ENCODE results near the gene HAUS7. TPM values are rescaled to one million over a fixed set of nuclear protein-coding genes. Genes with fewer than 3 reads are reported as not detected.

The HAUS7 gene
- total RNA-seq, 1 experiment from 2014 or later = 46.5 TPM

DNA sequence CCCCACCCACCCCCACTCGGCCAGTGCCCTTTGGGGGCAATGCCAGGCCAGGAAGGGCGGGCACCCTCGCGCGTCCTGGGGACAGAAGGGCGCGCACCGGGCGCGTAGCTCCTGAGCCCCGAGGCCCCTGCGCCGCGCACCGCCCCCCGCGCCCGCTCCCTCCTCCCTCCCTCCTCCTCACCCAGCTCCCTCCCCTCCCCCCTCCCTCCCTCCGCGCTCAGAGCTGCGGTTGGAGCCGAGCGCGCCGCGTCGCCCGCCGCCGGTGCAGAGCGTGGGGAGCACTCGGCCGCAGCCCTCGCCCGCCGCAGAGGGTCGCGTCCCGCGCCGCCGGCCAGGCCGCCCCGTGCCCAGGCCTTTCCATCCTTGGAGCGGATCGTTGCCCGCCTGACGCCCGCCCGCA is 47.0 kb upstream of the HAUS7 start, which contains the start of gene ATP2B3:
ATP2B3 (plus strand) TSS at position 220 of the 400 bp plus-strand sequence. CDS start 18,606 bp downstream, outside the sequence.
- DNase-seq (ENCODE audit: low spot score) = no peak
- no peak; the same call in 1 of the 2 replicates for ATAC-seq
- Mint-ChIP-seq H3K9me3 (no peaks in the 10 kb centered on the region), H3K27me3 (ENCODE audit: low read depth) (peaks cover 37% of the 10 kb centered on the region), H3K27ac (no peak within 1 kb of the TSS), H3K36me3 (no peaks in the 10 kb centered on the region), H3K4me3 (peak within 1 kb of the TSS; percentile 73), H3K4me1 (0 out of 2 replicates have a peak, but pooled peaks cover 3% of the 10 kb centered on the region)
- ChIA-PET CTCF (interaction anchor here (0.6 to 4.0 kb wide), 6 partner anchors 10 to 191 kb away, joined by 4 to 15 read pairs (median 6); partner anchors contain the start of gene HAUS7), POLR2A (no interaction called here)
- TF ChIP-seq, protein P1, sequence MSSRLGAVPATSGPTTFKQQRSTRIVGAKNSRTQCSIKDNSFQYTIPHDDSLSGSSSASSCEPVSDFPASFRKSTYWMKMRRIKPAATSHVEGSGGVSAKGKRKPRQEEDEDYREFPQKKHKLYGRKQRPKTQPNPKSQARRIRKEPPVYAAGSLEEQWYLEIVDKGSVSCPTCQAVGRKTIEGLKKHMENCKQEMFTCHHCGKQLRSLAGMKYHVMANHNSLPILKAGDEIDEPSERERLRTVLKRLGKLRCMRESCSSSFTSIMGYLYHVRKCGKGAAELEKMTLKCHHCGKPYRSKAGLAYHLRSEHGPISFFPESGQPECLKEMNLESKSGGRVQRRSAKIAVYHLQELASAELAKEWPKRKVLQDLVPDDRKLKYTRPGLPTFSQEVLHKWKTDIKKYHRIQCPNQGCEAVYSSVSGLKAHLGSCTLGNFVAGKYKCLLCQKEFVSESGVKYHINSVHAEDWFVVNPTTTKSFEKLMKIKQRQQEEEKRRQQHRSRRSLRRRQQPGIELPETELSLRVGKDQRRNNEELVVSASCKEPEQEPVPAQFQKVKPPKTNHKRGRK (CRISPR knock-in tag; IDR thresholded peaks at IDR 0.05; ENCODE audit: borderline replicate concordance) = no peak
- TF ChIP-seq ZNF232 (CRISPR knock-in tag; IDR thresholded peaks at IDR 0.05) (no peak), ETV6 (CRISPR knock-in tag; IDR thresholded peaks at IDR 0.05) (no peak), MXD4 (CRISPR knock-in tag; IDR thresholded peaks at IDR 0.05; ENCODE audit: borderline replicate concordance) (no peak), ESRRA (CRISPR knock-in tag; IDR thresholded peaks at IDR 0.05; ENCODE audit: borderline replicate concordance) (no peak), ZNF671 (CRISPR knock-in tag; IDR thresholded peaks at IDR 0.05) (no peak), ZNF219 (CRISPR knock-in tag; IDR thresholded peaks at IDR 0.05; ENCODE audit: borderline replicate concordance) (no peak)
- TF ChIP-seq, protein P2, sequence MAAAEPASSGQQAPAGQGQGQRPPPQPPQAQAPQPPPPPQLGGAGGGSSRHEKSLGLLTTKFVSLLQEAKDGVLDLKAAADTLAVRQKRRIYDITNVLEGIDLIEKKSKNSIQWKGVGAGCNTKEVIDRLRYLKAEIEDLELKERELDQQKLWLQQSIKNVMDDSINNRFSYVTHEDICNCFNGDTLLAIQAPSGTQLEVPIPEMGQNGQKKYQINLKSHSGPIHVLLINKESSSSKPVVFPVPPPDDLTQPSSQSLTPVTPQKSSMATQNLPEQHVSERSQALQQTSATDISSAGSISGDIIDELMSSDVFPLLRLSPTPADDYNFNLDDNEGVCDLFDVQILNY (CRISPR knock-in tag; IDR thresholded peaks at IDR 0.05) = no peak

DNA sequence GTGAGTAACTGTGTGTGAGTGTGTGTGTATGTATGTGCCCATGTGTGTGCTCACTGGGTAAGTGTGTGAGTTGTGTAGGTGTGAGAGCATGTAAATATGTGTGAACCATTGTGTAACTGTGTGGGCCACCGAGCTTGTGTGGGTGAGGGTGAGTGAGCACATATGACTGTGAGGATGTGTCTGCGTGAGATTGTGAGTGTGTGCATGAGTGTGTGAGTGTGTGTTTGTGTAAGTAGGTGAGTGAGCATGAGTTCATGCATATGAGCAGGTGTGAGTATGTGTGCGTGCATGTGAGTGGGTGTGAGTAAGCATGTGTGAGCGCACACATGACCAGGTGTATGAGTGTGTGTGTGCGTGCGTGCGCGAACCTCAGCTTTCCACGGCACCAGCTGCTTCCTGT is 45.7 kb upstream of the HAUS7 start:
- ATAC-seq = no peak
- no peaks in the 10 kb centered on the region for H3K36me3 Mint-ChIP-seq

More for the DNA sequence above, 45.7 kb upstream of the HAUS7 start:
- Mint-ChIP-seq H3K27ac (no peak overlapping the region), H3K9me3 (no peaks in the 10 kb centered on the region), H3K27me3 (ENCODE audit: low read depth) (peaks cover 37% of the 10 kb centered on the region), H3K4me3 (peak overlapping the region; percentile 6), H3K4me1 (0 out of 2 replicates have a peak, but pooled peaks cover 5% of the 10 kb centered on the region)
- ChIA-PET POLR2A (no interaction called here), CTCF (interaction anchor here (1.1 to 4.0 kb wide), 5 partner anchors 9 to 153 kb away, joined by 3 to 15 read pairs (median 5); partner anchors contain the start of gene HAUS7)
- TF ChIP-seq ESRRA (CRISPR knock-in tag; IDR thresholded peaks at IDR 0.05; ENCODE audit: borderline replicate concordance) (no peak), NR3C1 (CRISPR knock-in tag; conservative IDR thresholded peaks at IDR 0.05; ENCODE audit: low read depth) (no peak), ZNF263 (CRISPR knock-in tag; IDR thresholded peaks at IDR 0.05; ENCODE audit: low read depth) (no peak), NR1H2 (CRISPR knock-in tag; IDR thresholded peaks at IDR 0.05) (no peak), JAZF1 (CRISPR knock-in tag; IDR thresholded peaks at IDR 0.05) (no peak), SMAD4 (CRISPR knock-in tag; IDR thresholded peaks at IDR 0.05) (no peak), ZNF121 (CRISPR knock-in tag; IDR thresholded peaks at IDR 0.05) (no peak), GABPB1 (CRISPR knock-in tag; IDR thresholded peaks at IDR 0.05) (no peak), NR2C2 (CRISPR knock-in tag; IDR thresholded peaks at IDR 0.05) (no peak), FOXP1 (CRISPR knock-in tag; IDR thresholded peaks at IDR 0.05; ENCODE audit: borderline replicate concordance) (no peak)
- TF ChIP-seq, protein P3, sequence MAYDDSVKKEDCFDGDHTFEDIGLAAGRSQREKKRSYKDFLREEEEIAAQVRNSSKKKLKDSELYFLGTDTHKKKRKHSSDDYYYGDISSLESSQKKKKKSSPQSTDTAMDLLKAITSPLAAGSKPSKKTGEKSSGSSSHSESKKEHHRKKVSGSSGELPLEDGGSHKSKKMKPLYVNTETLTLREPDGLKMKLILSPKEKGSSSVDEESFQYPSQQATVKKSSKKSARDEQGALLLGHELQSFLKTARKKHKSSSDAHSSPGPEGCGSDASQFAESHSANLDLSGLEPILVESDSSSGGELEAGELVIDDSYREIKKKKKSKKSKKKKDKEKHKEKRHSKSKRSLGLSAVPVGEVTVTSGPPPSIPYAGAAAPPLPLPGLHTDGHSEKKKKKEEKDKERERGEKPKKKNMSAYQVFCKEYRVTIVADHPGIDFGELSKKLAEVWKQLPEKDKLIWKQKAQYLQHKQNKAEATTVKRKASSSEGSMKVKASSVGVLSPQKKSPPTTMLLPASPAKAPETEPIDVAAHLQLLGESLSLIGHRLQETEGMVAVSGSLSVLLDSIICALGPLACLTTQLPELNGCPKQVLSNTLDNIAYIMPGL (CRISPR knock-in tag; IDR thresholded peaks at IDR 0.05) = no peak
- TF ChIP-seq, protein P4, sequence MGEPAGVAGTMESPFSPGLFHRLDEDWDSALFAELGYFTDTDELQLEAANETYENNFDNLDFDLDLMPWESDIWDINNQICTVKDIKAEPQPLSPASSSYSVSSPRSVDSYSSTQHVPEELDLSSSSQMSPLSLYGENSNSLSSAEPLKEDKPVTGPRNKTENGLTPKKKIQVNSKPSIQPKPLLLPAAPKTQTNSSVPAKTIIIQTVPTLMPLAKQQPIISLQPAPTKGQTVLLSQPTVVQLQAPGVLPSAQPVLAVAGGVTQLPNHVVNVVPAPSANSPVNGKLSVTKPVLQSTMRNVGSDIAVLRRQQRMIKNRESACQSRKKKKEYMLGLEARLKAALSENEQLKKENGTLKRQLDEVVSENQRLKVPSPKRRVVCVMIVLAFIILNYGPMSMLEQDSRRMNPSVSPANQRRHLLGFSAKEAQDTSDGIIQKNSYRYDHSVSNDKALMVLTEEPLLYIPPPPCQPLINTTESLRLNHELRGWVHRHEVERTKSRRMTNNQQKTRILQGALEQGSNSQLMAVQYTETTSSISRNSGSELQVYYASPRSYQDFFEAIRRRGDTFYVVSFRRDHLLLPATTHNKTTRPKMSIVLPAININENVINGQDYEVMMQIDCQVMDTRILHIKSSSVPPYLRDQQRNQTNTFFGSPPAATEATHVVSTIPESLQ (CRISPR knock-in tag; IDR thresholded peaks at IDR 0.05) = no peak
- TF ChIP-seq, protein P5, sequence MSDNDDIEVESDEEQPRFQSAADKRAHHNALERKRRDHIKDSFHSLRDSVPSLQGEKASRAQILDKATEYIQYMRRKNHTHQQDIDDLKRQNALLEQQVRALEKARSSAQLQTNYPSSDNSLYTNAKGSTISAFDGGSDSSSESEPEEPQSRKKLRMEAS (CRISPR knock-in tag; IDR thresholded peaks at IDR 0.05) = no peak
- TF ChIP-seq, protein P6, sequence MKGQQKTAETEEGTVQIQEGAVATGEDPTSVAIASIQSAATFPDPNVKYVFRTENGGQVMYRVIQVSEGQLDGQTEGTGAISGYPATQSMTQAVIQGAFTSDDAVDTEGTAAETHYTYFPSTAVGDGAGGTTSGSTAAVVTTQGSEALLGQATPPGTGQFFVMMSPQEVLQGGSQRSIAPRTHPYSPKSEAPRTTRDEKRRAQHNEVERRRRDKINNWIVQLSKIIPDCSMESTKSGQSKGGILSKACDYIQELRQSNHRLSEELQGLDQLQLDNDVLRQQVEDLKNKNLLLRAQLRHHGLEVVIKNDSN (CRISPR knock-in tag; IDR thresholded peaks at IDR 0.05) = no peak
- TF ChIP-seq, protein P7, sequence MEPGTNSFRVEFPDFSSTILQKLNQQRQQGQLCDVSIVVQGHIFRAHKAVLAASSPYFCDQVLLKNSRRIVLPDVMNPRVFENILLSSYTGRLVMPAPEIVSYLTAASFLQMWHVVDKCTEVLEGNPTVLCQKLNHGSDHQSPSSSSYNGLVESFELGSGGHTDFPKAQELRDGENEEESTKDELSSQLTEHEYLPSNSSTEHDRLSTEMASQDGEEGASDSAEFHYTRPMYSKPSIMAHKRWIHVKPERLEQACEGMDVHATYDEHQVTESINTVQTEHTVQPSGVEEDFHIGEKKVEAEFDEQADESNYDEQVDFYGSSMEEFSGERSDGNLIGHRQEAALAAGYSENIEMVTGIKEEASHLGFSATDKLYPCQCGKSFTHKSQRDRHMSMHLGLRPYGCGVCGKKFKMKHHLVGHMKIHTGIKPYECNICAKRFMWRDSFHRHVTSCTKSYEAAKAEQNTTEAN (CRISPR knock-in tag; IDR thresholded peaks at IDR 0.05) = no peak
- DNase-seq (ENCODE audit: low spot score) = no peak

All from WTC11 (cell line).